ENCODE data around the gene DNAJC7.

DNAJC7 gene

GRCh38 chr17:41967141-41967920 is 49.9 kb downstream of the DNAJC7 start:
- H3K9me3 ChIP-seq (ENCODE audit: control insufficient read depth, insufficient read depth, low read length), result no peaks in the 10 kb centered on the region
- H3K9ac ChIP-seq (ENCODE audit: low read depth, low read length), result peak overlapping the region; percentile 72
- peaks cover 6% of the 10 kb centered on the region; the same call in 1 of the 2 replicates for H3K4me1 ChIP-seq (ENCODE audit: insufficient read depth, low read length)
- H3K36me3 ChIP-seq (ENCODE audit: insufficient read depth, low read length), result peaks cover 4% of the 10 kb centered on the region; the same call in 1 of the 2 replicates

DNA sequence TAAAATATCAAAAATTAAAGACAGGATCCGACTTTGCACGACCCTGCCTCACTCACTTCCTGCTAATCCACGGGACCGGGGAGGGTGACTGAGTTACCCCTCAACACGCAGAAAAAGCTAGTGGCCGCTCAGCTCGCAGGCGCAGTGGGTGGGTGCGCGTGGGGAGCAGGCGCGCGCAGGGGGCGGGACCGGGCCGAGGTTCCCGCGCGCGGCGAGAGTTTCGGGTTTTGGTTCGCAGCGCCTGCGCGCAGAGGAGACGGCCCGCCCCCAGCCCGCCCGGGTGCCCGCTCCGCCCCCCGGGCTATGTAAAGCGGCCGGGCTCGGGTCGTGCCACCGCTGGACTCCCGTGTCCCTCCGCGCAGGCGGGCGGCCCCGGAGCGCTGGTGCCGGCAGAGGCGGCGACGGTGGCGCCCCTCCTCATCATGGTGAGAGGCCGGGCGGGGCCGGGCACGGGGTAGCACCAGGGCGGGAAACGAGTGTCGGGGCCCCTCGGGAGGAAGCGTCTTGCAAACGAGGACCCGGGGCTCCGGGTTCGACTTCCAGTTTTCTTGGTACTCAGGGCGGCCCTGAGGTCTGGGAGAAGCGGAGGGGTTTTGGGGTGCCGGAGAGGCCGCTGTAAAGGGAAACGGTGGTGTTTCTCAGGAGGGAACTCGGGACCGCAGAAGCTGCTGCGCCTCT is 50.6 kb downstream of the DNAJC7 start, which contains the start of gene CNP:
CNP (plus strand) TSS at position 333 of the 678 bp plus-strand sequence; CDS start at position 423, 90 bp downstream.
- H3K36me3 ChIP-seq (ENCODE audit: insufficient read depth, low read length), result peaks cover 4% of the 10 kb centered on the region; the same call in 1 of the 2 replicates
- peak within 1 kb of the TSS; percentile 72 for H3K9ac ChIP-seq (ENCODE audit: low read depth, low read length)
- no peaks in the 10 kb centered on the region for H3K9me3 ChIP-seq (ENCODE audit: control insufficient read depth, insufficient read depth, low read length)
- peaks cover 6% of the 10 kb centered on the region; the same call in 1 of the 2 replicates for H3K4me1 ChIP-seq (ENCODE audit: insufficient read depth, low read length)

GRCh38 chr17:41965694-41966462 is 51.4 kb downstream of the DNAJC7 start:
- Histone ChIP-seq H3K9me3 (ENCODE audit: control insufficient read depth, insufficient read depth, low read length) (no peaks in the 10 kb centered on the region), H3K36me3 (ENCODE audit: insufficient read depth, low read length) (peaks cover under 1% of the 10 kb centered on the region; the same call in 1 of the 2 replicates), H3K9ac (ENCODE audit: low read depth, low read length) (peak overlapping the region; percentile 72), H3K4me1 (ENCODE audit: insufficient read depth, low read length) (peaks cover 6% of the 10 kb centered on the region; the same call in 1 of the 2 replicates)

GRCh38 chr17:41962768-41963434 is 54.3 kb downstream of the DNAJC7 start:
- no peaks in the 10 kb centered on the region for H3K9me3 ChIP-seq (ENCODE audit: control insufficient read depth, insufficient read depth, low read length)
- no peak overlapping the region for H3K9ac ChIP-seq (ENCODE audit: low read depth, low read length)
- no peaks in the 10 kb centered on the region for H3K36me3 ChIP-seq (ENCODE audit: insufficient read depth, low read length)
- H3K4me1 ChIP-seq (ENCODE audit: insufficient read depth, low read length), result peaks cover 16% of the 10 kb centered on the region

GRCh38 chr17:41962111-41962510 is 55.1 kb downstream of the DNAJC7 start:
- H3K4me1 ChIP-seq (ENCODE audit: insufficient read depth, low read length), result peaks cover 24% of the 10 kb centered on the region
- H3K36me3 ChIP-seq (ENCODE audit: insufficient read depth, low read length), result no peaks in the 10 kb centered on the region
- H3K9me3 ChIP-seq (ENCODE audit: control insufficient read depth, insufficient read depth, low read length), result no peaks in the 10 kb centered on the region
- no peak overlapping the region for H3K9ac ChIP-seq (ENCODE audit: low read depth, low read length)

GRCh38 chr17:41959336-41960095 is 57.7 kb downstream of the DNAJC7 start:
- Histone ChIP-seq H3K4me1 (ENCODE audit: insufficient read depth, low read length) (peaks cover 20% of the 10 kb centered on the region), H3K9ac (ENCODE audit: low read depth, low read length) (no peak overlapping the region), H3K36me3 (ENCODE audit: insufficient read depth, low read length) (no peaks in the 10 kb centered on the region), H3K9me3 (ENCODE audit: control insufficient read depth, insufficient read depth, low read length) (no peaks in the 10 kb centered on the region)

GRCh38 chr17:41959030-41959335 is 58.3 kb downstream of the DNAJC7 start:
- Histone ChIP-seq H3K9me3 (ENCODE audit: control insufficient read depth, insufficient read depth, low read length) (no peaks in the 10 kb centered on the region), H3K36me3 (ENCODE audit: insufficient read depth, low read length) (no peaks in the 10 kb centered on the region), H3K9ac (ENCODE audit: low read depth, low read length) (no peak overlapping the region), H3K4me1 (ENCODE audit: insufficient read depth, low read length) (peaks cover 20% of the 10 kb centered on the region)

DNA sequence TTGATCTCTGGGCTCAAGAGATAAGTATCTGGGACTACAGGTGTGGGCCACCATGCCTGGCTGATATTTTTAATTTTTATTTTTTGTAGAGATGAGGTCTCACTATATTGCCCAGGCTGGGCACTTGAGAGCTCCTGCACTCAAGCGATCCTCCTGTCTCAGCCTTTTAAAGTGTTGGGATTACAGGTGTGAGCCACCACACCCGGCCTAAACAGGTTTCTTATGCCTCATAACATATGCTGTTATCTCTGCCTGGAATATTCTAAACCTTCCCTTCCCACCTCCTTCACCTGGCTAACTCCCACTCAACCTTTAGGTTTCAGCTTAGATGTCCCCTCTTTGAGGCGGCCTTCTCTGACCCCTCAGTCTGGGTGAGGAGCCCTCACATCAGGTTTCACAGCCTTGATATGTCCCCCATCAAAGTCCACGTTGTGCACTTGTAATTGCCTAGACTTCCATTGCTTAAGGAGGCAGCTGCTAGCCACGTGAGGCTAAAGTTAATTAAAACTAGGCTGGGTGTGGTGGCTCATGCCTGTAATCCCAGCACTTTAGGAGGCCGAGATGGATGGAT is 59.3 kb downstream of the DNAJC7 start:
- Histone ChIP-seq H3K9ac (ENCODE audit: low read depth, low read length) (no peak overlapping the region), H3K4me1 (ENCODE audit: insufficient read depth, low read length) (peaks cover 20% of the 10 kb centered on the region), H3K36me3 (ENCODE audit: insufficient read depth, low read length) (no peaks in the 10 kb centered on the region), H3K9me3 (ENCODE audit: control insufficient read depth, insufficient read depth, low read length) (no peaks in the 10 kb centered on the region)

DNA sequence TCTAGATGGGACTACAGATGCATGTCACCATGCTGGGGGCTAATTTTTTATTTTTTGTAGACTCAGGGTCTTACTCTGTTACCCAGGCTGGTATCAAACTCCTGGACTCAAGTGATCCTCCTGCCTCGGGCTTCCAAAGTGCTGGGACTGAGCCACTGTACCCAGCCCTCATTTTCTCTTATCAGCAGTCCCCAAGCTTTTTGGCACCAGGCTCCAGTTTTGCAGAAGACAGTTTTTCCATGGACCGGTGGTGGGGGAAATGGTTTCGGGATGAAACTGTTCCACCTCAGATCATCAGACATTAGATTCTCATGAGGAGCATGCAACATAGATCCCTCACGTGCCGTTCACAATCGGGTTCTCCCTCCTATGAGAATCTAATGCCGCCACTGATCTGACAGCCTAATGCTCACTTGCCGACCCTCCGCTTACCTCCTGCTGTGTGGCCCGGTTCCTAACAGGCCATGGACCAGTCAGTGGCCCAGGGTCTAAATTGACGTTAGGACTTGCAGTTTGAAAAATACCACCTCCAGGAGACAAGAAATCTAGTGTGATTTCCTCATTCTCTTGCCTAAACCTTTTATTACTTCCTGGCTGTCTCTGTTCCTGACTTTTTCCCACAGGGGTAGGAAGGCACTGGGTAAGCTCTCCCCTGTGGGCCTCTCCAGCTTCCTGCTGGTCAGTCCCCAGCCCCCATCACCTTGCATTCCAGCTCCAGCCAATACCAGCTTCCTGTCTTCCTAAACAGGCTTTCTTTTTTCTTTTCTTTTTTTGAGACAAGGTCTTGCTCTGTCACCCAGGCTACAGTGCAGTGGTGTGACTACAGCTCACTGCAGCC is 60.0 kb downstream of the DNAJC7 start:
- H3K9me3 ChIP-seq (ENCODE audit: control insufficient read depth, insufficient read depth, low read length), result no peaks in the 10 kb centered on the region
- no peaks in the 10 kb centered on the region for H3K36me3 ChIP-seq (ENCODE audit: insufficient read depth, low read length)
- no peak overlapping the region for H3K9ac ChIP-seq (ENCODE audit: low read depth, low read length)
- H3K4me1 ChIP-seq (ENCODE audit: insufficient read depth, low read length), result peaks cover 20% of the 10 kb centered on the region

GRCh38 chr17:41956522-41956921 is 60.7 kb downstream of the DNAJC7 start:
- Histone ChIP-seq H3K9ac (ENCODE audit: low read depth, low read length) (no peak overlapping the region), H3K9me3 (ENCODE audit: control insufficient read depth, insufficient read depth, low read length) (no peaks in the 10 kb centered on the region), H3K36me3 (ENCODE audit: insufficient read depth, low read length) (no peaks in the 10 kb centered on the region), H3K4me1 (ENCODE audit: insufficient read depth, low read length) (peaks cover 20% of the 10 kb centered on the region)

GRCh38 chr17:41948762-41949460 is 68.3 kb downstream of the DNAJC7 start:
- no peaks in the 10 kb centered on the region for H3K4me1 ChIP-seq (ENCODE audit: insufficient read depth, low read length)
- no peaks in the 10 kb centered on the region for H3K9me3 ChIP-seq (ENCODE audit: control insufficient read depth, insufficient read depth, low read length)
- no peaks in the 10 kb centered on the region for H3K36me3 ChIP-seq (ENCODE audit: insufficient read depth, low read length)
- no peak overlapping the region for H3K9ac ChIP-seq (ENCODE audit: low read depth, low read length)

- Histone ChIP-seq H3K4me1 (ENCODE audit: insufficient read depth, low read length) (no peaks in the 10 kb centered on the region), H3K9me3 (ENCODE audit: control insufficient read depth, insufficient read depth, low read length) (no peaks in the 10 kb centered on the region), H3K36me3 (ENCODE audit: insufficient read depth, low read length) (no peaks in the 10 kb centered on the region), H3K9ac (ENCODE audit: low read depth, low read length) (no peak overlapping the region)
Measured at GRCh38 chr17:41944943-41945342, 72.3 kb downstream of the DNAJC7 start.
